ENCODE data around the gene HEXB. TPM values are rescaled to one million over a fixed set of nuclear protein-coding genes. Genes with fewer than 3 reads are reported as not detected.
A peak's percentile ranks its signal among the peaks of the same experiment; 100 is the strongest.

Gene HEXB
- total and polyA plus RNA-seq, 2 of the 13 experiments (the other 11 are each of a cell fraction or from before 2014, with no cell fraction given), result 100 to 104 TPM

- TF ChIP-seq, protein P1, sequence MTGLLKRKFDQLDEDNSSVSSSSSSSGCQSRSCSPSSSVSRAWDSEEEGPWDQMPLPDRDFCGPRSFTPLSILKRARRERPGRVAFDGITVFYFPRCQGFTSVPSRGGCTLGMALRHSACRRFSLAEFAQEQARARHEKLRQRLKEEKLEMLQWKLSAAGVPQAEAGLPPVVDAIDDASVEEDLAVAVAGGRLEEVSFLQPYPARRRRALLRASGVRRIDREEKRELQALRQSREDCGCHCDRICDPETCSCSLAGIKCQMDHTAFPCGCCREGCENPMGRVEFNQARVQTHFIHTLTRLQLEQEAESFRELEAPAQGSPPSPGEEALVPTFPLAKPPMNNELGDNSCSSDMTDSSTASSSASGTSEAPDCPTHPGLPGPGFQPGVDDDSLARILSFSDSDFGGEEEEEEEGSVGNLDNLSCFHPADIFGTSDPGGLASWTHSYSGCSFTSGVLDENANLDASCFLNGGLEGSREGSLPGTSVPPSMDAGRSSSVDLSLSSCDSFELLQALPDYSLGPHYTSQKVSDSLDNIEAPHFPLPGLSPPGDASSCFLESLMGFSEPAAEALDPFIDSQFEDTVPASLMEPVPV (CRISPR knock-in tag; IDR thresholded peaks at IDR 0.05), result 0 out of 2 replicates have a peak, but pooled peaks have one; percentile 42
- TF ChIP-seq PATZ1 (CRISPR knock-in tag; IDR thresholded peaks at IDR 0.05) (peak; percentile 26; the same call in 1 of the 2 replicates), ZNF317 (CRISPR knock-in tag; IDR thresholded peaks at IDR 0.05) (no peak)
- TF ChIP-seq, protein P2, sequence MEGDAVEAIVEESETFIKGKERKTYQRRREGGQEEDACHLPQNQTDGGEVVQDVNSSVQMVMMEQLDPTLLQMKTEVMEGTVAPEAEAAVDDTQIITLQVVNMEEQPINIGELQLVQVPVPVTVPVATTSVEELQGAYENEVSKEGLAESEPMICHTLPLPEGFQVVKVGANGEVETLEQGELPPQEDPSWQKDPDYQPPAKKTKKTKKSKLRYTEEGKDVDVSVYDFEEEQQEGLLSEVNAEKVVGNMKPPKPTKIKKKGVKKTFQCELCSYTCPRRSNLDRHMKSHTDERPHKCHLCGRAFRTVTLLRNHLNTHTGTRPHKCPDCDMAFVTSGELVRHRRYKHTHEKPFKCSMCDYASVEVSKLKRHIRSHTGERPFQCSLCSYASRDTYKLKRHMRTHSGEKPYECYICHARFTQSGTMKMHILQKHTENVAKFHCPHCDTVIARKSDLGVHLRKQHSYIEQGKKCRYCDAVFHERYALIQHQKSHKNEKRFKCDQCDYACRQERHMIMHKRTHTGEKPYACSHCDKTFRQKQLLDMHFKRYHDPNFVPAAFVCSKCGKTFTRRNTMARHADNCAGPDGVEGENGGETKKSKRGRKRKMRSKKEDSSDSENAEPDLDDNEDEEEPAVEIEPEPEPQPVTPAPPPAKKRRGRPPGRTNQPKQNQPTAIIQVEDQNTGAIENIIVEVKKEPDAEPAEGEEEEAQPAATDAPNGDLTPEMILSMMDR (CRISPR knock-in tag; IDR thresholded peaks at IDR 0.05), result 0 out of 2 replicates have a peak, but pooled peaks have one; percentile 2
- TF ChIP-seq, protein P3, sequence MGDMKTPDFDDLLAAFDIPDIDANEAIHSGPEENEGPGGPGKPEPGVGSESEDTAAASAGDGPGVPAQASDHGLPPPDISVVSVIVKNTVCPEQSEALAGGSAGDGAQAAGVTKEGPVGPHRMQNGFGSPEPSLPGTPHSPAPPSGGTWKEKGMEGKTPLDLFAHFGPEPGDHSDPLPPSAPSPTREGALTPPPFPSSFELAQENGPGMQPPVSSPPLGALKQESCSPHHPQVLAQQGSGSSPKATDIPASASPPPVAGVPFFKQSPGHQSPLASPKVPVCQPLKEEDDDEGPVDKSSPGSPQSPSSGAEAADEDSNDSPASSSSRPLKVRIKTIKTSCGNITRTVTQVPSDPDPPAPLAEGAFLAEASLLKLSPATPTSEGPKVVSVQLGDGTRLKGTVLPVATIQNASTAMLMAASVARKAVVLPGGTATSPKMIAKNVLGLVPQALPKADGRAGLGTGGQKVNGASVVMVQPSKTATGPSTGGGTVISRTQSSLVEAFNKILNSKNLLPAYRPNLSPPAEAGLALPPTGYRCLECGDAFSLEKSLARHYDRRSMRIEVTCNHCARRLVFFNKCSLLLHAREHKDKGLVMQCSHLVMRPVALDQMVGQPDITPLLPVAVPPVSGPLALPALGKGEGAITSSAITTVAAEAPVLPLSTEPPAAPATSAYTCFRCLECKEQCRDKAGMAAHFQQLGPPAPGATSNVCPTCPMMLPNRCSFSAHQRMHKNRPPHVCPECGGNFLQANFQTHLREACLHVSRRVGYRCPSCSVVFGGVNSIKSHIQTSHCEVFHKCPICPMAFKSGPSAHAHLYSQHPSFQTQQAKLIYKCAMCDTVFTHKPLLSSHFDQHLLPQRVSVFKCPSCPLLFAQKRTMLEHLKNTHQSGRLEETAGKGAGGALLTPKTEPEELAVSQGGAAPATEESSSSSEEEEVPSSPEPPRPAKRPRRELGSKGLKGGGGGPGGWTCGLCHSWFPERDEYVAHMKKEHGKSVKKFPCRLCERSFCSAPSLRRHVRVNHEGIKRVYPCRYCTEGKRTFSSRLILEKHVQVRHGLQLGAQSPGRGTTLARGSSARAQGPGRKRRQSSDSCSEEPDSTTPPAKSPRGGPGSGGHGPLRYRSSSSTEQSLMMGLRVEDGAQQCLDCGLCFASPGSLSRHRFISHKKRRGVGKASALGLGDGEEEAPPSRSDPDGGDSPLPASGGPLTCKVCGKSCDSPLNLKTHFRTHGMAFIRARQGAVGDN (CRISPR knock-in tag; IDR thresholded peaks at IDR 0.05), result peak; percentile 57
Measured at GRCh38 chr5:74670396-74671038, 14.5 kb upstream of the HEXB start (continued).

Measured in HepG2 (cell line).